ENCODE data around the gene PPP1R37. TPM values are rescaled to one million over a fixed set of nuclear protein-coding genes. Genes with fewer than 3 reads are reported as not detected.

Gene PPP1R37
- total RNA-seq, 1 experiment from 2014 or later: 8.0 TPM

GRCh38 chr19:45094707-45095106 lies 1.7 kb downstream of the PPP1R37 start:
- peaks cover 68% of the 10 kb centered on the region for H3K79me2 ChIP-seq (ENCODE audit: low read length)
- H3K9me2 ChIP-seq (replicated peaks; ENCODE audit: insufficient read depth, low read length): no peaks in the 10 kb centered on the region
- H3K4me3 ChIP-seq (ENCODE audit: low read length): peak overlapping the region; percentile 95
- H3K4me2 ChIP-seq (ENCODE audit: low read depth, low read length, poor library complexity, severe bottlenecking): peak overlapping the region; percentile 94
- H3K36me3 ChIP-seq (ENCODE audit: insufficient read depth, low read length): peaks cover 7% of the 10 kb centered on the region; the same call in 1 of the 2 replicates
- H3K4me1 ChIP-seq (ENCODE audit: low read length): peaks cover 33% of the 10 kb centered on the region
- H3K27me3 ChIP-seq (ENCODE audit: low read length): no peaks in the 10 kb centered on the region
- peak overlapping the region; percentile 95; the same call in 1 of the 2 replicates for H3K9ac ChIP-seq (ENCODE audit: low read length)
- H3K9me3 ChIP-seq (ENCODE audit: low read length): no peaks in the 10 kb centered on the region
- H4K20me1 ChIP-seq (ENCODE audit: insufficient read depth, low read depth, low read length): peaks cover 13% of the 10 kb centered on the region
- DNase-seq: no peak
- no peak overlapping the region for H2AFZ ChIP-seq (ENCODE audit: low read length)
- H3K27ac ChIP-seq (ENCODE audit: low read length): no peak overlapping the region

- H3K9me2 ChIP-seq (replicated peaks; ENCODE audit: insufficient read depth, low read length): no peaks in the 10 kb centered on the region
- H3K9me3 ChIP-seq (ENCODE audit: low read length): no peaks in the 10 kb centered on the region
- no peak overlapping the region for H2AFZ ChIP-seq (ENCODE audit: low read length)
- H3K36me3 ChIP-seq (ENCODE audit: insufficient read depth, low read length): peaks cover 2% of the 10 kb centered on the region; the same call in 1 of the 2 replicates
- H3K4me2 ChIP-seq (ENCODE audit: low read depth, low read length, poor library complexity, severe bottlenecking): no peak overlapping the region
- H3K27me3 ChIP-seq (ENCODE audit: low read length): no peaks in the 10 kb centered on the region
- H3K9ac ChIP-seq (ENCODE audit: low read length): no peak overlapping the region
- H3K4me1 ChIP-seq (ENCODE audit: low read length): peaks cover 34% of the 10 kb centered on the region
- no peak overlapping the region for H3K4me3 ChIP-seq (ENCODE audit: low read length)
- no peak overlapping the region for H3K27ac ChIP-seq (ENCODE audit: low read length)
- H4K20me1 ChIP-seq (ENCODE audit: insufficient read depth, low read depth, low read length): peaks cover 21% of the 10 kb centered on the region
- DNase-seq: no peak
- peaks cover 78% of the 10 kb centered on the region for H3K79me2 ChIP-seq (ENCODE audit: low read length)
Measured at GRCh38 chr19:45095496-45096413, 2.8 kb downstream of the PPP1R37 start.

- Histone ChIP-seq H3K9me3 (ENCODE audit: low read length) (no peaks in the 10 kb centered on the region), H3K4me3 (ENCODE audit: low read length) (no peak overlapping the region), H3K9ac (ENCODE audit: low read length) (no peak overlapping the region), H3K79me2 (ENCODE audit: low read length) (peaks cover 88% of the 10 kb centered on the region), H3K27me3 (ENCODE audit: low read length) (no peaks in the 10 kb centered on the region), H3K4me1 (ENCODE audit: low read length) (peaks cover 26% of the 10 kb centered on the region), H3K36me3 (ENCODE audit: insufficient read depth, low read length) (no peaks in the 10 kb centered on the region), H3K4me2 (ENCODE audit: low read depth, low read length, poor library complexity, severe bottlenecking) (no peak overlapping the region), H3K9me2 (replicated peaks; ENCODE audit: insufficient read depth, low read length) (no peaks in the 10 kb centered on the region), H2AFZ (ENCODE audit: low read length) (no peak overlapping the region), H4K20me1 (ENCODE audit: insufficient read depth, low read depth, low read length) (peaks cover 24% of the 10 kb centered on the region), H3K27ac (ENCODE audit: low read length) (no peak overlapping the region)
- DNase-seq: no peak
Measured at GRCh38 chr19:45096700-45097099, 3.7 kb downstream of the PPP1R37 start.

GRCh38 chr19:45097450-45097775 lies 4.4 kb downstream of the PPP1R37 start:
- no peak overlapping the region for H3K27ac ChIP-seq (ENCODE audit: low read length)
- H3K9ac ChIP-seq (ENCODE audit: low read length): no peak overlapping the region

GRCh38 chr19:45097776-45098520 lies 5.0 kb downstream of the PPP1R37 start:
- no peaks in the 10 kb centered on the region for H3K36me3 ChIP-seq (ENCODE audit: insufficient read depth, low read length)
- H3K9me2 ChIP-seq (replicated peaks; ENCODE audit: insufficient read depth, low read length): no peaks in the 10 kb centered on the region
- H3K9ac ChIP-seq (ENCODE audit: low read length): no peak overlapping the region
- no peaks in the 10 kb centered on the region for H3K9me3 ChIP-seq (ENCODE audit: low read length)
- H3K79me2 ChIP-seq (ENCODE audit: low read length): peaks cover 99% of the 10 kb centered on the region
- no peaks in the 10 kb centered on the region for H3K27me3 ChIP-seq (ENCODE audit: low read length)
- H3K4me3 ChIP-seq (ENCODE audit: low read length): no peak overlapping the region
- H3K4me1 ChIP-seq (ENCODE audit: low read length): peaks cover 30% of the 10 kb centered on the region
- DNase-seq: no peak
- no peak overlapping the region for H3K27ac ChIP-seq (ENCODE audit: low read length)
- no peak overlapping the region for H2AFZ ChIP-seq (ENCODE audit: low read length)
- H4K20me1 ChIP-seq (ENCODE audit: insufficient read depth, low read depth, low read length): peaks cover 32% of the 10 kb centered on the region
- H3K4me2 ChIP-seq (ENCODE audit: low read depth, low read length, poor library complexity, severe bottlenecking): no peak overlapping the region

More at GRCh38 chr19:45097450-45097775, 4.4 kb downstream of the PPP1R37 start:
- no peak for DNase-seq
- no peaks in the 10 kb centered on the region for H3K27me3 ChIP-seq (ENCODE audit: low read length)
- no peaks in the 10 kb centered on the region for H3K9me2 ChIP-seq (replicated peaks; ENCODE audit: insufficient read depth, low read length)
- peaks cover 31% of the 10 kb centered on the region for H4K20me1 ChIP-seq (ENCODE audit: insufficient read depth, low read depth, low read length)
- H3K4me1 ChIP-seq (ENCODE audit: low read length): peaks cover 26% of the 10 kb centered on the region
- no peak overlapping the region for H2AFZ ChIP-seq (ENCODE audit: low read length)
- no peak overlapping the region for H3K4me3 ChIP-seq (ENCODE audit: low read length)
- no peaks in the 10 kb centered on the region for H3K36me3 ChIP-seq (ENCODE audit: insufficient read depth, low read length)
- H3K9me3 ChIP-seq (ENCODE audit: low read length): no peaks in the 10 kb centered on the region
- no peak overlapping the region for H3K4me2 ChIP-seq (ENCODE audit: low read depth, low read length, poor library complexity, severe bottlenecking)
- H3K79me2 ChIP-seq (ENCODE audit: low read length): peaks cover 95% of the 10 kb centered on the region

GRCh38 chr19:45098521-45099466 lies 5.8 kb downstream of the PPP1R37 start:
- H3K4me2 ChIP-seq (ENCODE audit: low read depth, low read length, poor library complexity, severe bottlenecking): no peak overlapping the region
- H3K9me3 ChIP-seq (ENCODE audit: low read length): no peaks in the 10 kb centered on the region
- H3K4me3 ChIP-seq (ENCODE audit: low read length): no peak overlapping the region
- peaks cover 36% of the 10 kb centered on the region for H3K4me1 ChIP-seq (ENCODE audit: low read length)
- no peak overlapping the region for H2AFZ ChIP-seq (ENCODE audit: low read length)
- H3K36me3 ChIP-seq (ENCODE audit: insufficient read depth, low read length): no peaks in the 10 kb centered on the region
- H3K79me2 ChIP-seq (ENCODE audit: low read length): peaks cover 97% of the 10 kb centered on the region
- no peaks in the 10 kb centered on the region for H3K27me3 ChIP-seq (ENCODE audit: low read length)
- H3K9ac ChIP-seq (ENCODE audit: low read length): no peak overlapping the region
- no peaks in the 10 kb centered on the region for H3K9me2 ChIP-seq (replicated peaks; ENCODE audit: insufficient read depth, low read length)
- no peak overlapping the region for H3K27ac ChIP-seq (ENCODE audit: low read length)
- DNase-seq: no peak
- H4K20me1 ChIP-seq (ENCODE audit: insufficient read depth, low read depth, low read length): peaks cover 32% of the 10 kb centered on the region

GRCh38 chr19:45099467-45100191 lies 6.7 kb downstream of the PPP1R37 start:
- Histone ChIP-seq H3K4me1 (ENCODE audit: low read length) (peaks cover 31% of the 10 kb centered on the region), H3K4me3 (ENCODE audit: low read length) (no peak overlapping the region), H3K4me2 (ENCODE audit: low read depth, low read length, poor library complexity, severe bottlenecking) (no peak overlapping the region), H3K27me3 (ENCODE audit: low read length) (no peaks in the 10 kb centered on the region), H3K27ac (ENCODE audit: low read length) (no peak overlapping the region), H3K36me3 (ENCODE audit: insufficient read depth, low read length) (no peaks in the 10 kb centered on the region), H2AFZ (ENCODE audit: low read length) (no peak overlapping the region), H3K9ac (ENCODE audit: low read length) (no peak overlapping the region), H3K9me2 (replicated peaks; ENCODE audit: insufficient read depth, low read length) (no peaks in the 10 kb centered on the region), H3K79me2 (ENCODE audit: low read length) (peaks cover 97% of the 10 kb centered on the region), H3K9me3 (ENCODE audit: low read length) (no peaks in the 10 kb centered on the region), H4K20me1 (ENCODE audit: insufficient read depth, low read depth, low read length) (peaks cover 32% of the 10 kb centered on the region)
- DNase-seq: no peak
